HG03354 (cell line): ENCODE measurements around the gene GBF1.

Experiments used
- ATAC-seq: cut with Tn5 transposase; IDR thresholded peaks from one replicate; pipeline ENCODE4 v1.9.1; 2021; ENCODE audit warnings: mild to moderate bottlenecking; ENCODE audit not compliant: unreplicated experiment, poor library complexity, severe bottlenecking

The GBF1 gene

GRCh38 chr10:102327002-102327401, 81.7 kb downstream of the GBF1 start:
- ATAC-seq = no peak

- no peak for ATAC-seq
These were observed 82.3 kb downstream of the GBF1 start for GRCh38 chr10:102327641-102328040.

GRCh38 chr10:102332772-102333171, 87.4 kb downstream of the GBF1 start:
- ATAC-seq = no peak

- ATAC-seq = no peak
These were observed 88.8 kb downstream of the GBF1 start for GRCh38 chr10:102334101-102334500.

GRCh38 chr10:102335184-102335583, 89.9 kb downstream of the GBF1 start:
- no peak for ATAC-seq

GRCh38 chr10:102341038-102341688, 95.8 kb downstream of the GBF1 start:
- no peak for ATAC-seq

GRCh38 chr10:102342458-102342857, 97.1 kb downstream of the GBF1 start:
- no peak for ATAC-seq

GRCh38 chr10:102342958-102343357, 97.6 kb downstream of the GBF1 start:
- no peak for ATAC-seq

GRCh38 chr10:102344067-102344466, 98.7 kb downstream of the GBF1 start:
- ATAC-seq = no peak

- ATAC-seq = no peak
These were observed 102.0 kb downstream of the GBF1 start for GRCh38 chr10:102347236-102347828.

- ATAC-seq = no peak
These were observed 106.9 kb downstream of the GBF1 start for GRCh38 chr10:102352066-102352715.

GRCh38 chr10:102354451-102354850, 109.1 kb downstream of the GBF1 start:
- no peak for ATAC-seq

GRCh38 chr10:102358712-102359382, 113.5 kb downstream of the GBF1 start:
- ATAC-seq = no peak

GRCh38 chr10:102367441-102367840, 122.1 kb downstream of the GBF1 start:
- ATAC-seq = no peak

GRCh38 chr10:102368077-102368476, 122.7 kb downstream of the GBF1 start:
- ATAC-seq = no peak

- no peak for ATAC-seq
These were observed 126.0 kb downstream of the GBF1 start for GRCh38 chr10:102371295-102371694.

GRCh38 chr10:102375250-102375649, 129.9 kb downstream of the GBF1 start:
- no peak for ATAC-seq

- ATAC-seq = no peak
These were observed 130.5 kb downstream of the GBF1 start for GRCh38 chr10:102375867-102376266.

- no peak for ATAC-seq
These were observed 131.6 kb downstream of the GBF1 start for GRCh38 chr10:102376901-102377300.

GRCh38 chr10:102379383-102379782, 134.1 kb downstream of the GBF1 start:
- no peak for ATAC-seq

GRCh38 chr10:102381983-102382382, 136.7 kb downstream of the GBF1 start:
- no peak for ATAC-seq
